Measurements from ENCODE around the gene RESF1.

- TF ChIP-seq POLR2A (IDR thresholded peaks at IDR 0.05) (no peak), CTCF (IDR thresholded peaks at IDR 0.05 in 8 of 11, conservative IDR thresholded peaks at IDR 0.05 in 3 of 11) (no peak)
Measured at GRCh38 chr12:31966558-31967205, 7.5 kb downstream of the RESF1 start.

Measured in spleen (tissue), 7 donors.